HG03439 (cell line): ENCODE data around the gene LRPPRC.

Experiments
- ATAC-seq: cut with Tn5 transposase; IDR thresholded peaks from one replicate; pipeline ENCODE4 v1.9.1; 2021; ENCODE audit warnings: mild to moderate bottlenecking, moderate library complexity; ENCODE audit not compliant: unreplicated experiment

LRPPRC gene

DNA sequence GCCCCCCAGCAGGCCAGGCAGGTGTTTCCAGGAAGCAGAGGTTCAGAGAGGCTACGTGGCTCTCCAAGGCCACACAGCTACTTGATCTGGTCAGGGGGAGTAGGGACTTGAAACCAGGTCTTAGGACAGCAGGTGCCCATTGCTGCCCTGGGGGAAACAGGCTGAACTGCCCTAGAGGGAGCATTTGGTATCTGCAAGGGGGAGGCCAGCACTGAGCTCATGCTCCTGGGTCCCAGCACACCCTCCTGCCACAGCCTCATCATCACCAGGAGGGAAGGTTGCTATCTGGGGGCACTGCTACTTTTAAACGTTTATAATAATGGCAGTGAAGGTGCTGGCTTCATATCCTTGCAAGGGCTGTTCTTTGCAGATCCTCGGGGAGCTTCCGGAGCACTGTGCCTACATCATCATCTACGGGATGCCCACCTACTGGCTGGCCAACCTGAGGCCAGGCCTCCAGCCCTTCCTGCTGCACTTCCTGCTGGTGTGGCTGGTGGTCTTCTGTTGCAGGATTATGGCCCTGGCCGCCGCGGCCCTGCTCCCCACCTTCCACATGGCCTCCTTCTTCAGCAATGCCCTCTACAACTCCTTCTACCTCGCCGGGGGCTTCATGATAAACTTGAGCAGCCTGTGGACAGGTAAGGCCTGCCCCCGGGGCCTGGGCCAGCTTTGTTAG is 120.9 kb downstream of the LRPPRC start:
- no peak for ATAC-seq

DNA sequence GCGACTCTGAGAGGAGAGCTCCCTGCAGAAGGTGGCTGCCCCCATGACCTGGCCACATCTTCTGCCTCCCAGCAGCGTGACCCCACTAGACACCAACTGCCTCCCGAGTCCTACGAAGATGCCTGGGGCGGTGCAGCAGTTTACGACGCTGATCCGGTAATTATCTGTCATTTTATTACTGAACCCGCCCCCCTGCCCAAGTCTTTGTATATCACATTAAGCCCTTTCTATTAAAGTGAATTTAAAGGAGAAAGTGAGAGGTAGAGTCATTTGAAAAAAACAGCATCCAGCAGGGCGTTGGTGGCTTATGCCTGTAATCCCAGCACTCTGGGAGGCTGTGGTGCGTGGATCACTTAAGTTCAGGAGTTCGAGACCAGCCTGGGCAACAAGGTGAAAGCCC is 123.6 kb downstream of the LRPPRC start:
- no peak for ATAC-seq

DNA sequence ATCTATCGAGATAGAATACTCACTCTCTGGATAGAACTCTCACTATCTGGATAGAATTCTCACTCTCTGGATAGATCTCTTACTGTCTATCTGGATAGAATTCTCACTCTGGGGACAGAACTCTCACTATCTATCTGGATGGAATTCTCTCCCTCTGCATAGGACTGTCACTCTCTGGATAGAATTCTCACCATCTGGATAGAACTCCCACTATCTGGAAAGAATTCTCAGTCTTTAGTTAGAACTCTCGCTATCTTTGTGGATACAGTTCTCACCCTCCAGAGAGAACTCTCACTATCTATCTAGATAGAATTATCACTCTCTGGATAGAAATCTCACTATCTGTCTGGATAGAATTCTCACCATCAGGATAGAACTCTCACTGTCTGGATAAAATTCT is 140.5 kb downstream of the LRPPRC start:
- ATAC-seq, result no peak

DNA sequence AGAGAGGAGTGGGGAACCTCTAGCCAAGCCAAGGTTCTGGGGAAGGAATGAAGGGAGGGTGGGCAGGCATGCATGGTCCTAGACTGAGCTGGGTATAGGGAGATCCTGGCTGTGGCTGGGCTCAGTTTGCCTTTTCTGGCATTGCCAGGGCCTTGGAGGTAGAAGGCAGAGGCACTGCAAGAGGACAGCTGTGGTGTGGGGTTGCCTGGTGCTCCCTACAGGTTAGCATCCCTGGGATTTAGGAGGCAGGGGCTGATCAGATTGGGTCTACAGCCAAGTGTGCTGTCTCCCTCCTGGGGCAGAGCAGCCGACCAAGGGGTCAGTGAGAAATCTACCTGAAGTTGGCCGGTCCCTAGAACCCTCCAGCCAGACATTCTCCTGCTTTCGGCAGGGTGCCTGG is 141.1 kb downstream of the LRPPRC start:
- ATAC-seq, result no peak

DNA sequence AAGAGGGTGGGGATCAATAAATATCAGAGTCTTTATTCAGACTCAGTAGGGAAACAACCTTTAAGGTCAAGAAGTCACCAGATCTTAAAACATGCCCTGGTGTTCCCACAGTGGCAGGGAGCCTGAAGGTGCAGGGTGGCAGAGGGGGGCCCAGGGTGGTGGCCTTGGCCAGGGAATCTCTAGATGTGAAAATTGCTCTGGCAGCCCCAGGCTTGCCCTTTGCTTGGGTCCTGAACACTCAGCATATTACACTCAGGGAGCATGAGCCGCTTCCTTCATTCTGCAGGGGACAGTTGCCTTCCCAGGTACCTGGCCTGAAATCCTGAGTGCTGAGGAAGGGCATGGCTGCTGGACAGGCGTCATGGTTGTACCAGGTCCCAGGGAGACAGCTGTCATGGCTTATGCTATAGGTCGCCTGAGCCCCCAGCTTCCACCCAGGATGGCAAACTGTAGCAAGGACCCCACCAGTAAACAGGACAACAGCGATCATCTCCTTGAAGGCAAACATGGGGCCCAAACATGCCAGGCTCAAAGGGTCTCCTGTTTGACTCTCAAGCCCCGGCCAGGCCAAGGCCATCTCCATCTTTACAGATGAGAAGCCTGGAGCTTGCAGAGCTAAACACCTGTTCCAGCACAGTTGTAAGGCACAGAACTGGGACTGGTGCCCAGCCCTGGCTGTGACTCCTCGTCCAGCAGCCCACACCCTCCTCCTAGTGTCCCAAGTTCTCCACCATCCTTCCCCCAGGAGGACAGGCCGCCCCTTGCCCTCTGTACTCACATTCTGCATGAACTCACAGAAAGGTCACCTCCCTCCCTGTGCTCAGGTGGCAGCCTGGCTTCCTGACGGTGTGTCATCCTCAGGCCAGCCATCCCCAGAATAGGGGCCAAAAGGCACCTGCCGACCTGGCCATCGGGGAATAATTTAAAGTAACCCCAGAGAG is 142.4 kb downstream of the LRPPRC start:
- ATAC-seq, result no peak

DNA sequence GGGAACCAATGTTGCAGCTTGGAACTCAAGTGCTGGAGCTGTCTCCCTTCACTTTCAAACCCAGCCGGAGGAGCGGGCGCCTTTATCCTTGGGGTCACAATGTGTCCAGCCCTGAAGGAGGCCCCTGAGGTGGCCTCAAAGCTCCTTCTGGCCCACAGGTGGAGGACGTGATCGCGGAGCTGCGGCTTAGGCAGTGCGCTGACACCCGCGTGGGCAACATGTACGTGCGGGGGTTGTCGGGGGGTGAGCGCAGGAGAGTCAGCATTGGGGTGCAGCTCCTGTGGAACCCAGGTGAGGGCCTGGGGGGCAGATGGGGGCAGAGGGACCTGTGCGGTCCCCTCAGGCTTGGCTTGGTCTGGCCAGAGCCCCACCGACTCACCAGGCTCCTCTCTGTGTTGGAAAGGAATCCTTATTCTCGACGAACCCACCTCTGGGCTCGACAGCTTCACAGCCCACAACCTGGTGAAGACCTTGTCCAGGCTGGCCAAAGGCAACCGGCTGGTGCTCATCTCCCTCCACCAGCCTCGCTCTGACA is 143.5 kb downstream of the LRPPRC start:
- ATAC-seq, result no peak

DNA sequence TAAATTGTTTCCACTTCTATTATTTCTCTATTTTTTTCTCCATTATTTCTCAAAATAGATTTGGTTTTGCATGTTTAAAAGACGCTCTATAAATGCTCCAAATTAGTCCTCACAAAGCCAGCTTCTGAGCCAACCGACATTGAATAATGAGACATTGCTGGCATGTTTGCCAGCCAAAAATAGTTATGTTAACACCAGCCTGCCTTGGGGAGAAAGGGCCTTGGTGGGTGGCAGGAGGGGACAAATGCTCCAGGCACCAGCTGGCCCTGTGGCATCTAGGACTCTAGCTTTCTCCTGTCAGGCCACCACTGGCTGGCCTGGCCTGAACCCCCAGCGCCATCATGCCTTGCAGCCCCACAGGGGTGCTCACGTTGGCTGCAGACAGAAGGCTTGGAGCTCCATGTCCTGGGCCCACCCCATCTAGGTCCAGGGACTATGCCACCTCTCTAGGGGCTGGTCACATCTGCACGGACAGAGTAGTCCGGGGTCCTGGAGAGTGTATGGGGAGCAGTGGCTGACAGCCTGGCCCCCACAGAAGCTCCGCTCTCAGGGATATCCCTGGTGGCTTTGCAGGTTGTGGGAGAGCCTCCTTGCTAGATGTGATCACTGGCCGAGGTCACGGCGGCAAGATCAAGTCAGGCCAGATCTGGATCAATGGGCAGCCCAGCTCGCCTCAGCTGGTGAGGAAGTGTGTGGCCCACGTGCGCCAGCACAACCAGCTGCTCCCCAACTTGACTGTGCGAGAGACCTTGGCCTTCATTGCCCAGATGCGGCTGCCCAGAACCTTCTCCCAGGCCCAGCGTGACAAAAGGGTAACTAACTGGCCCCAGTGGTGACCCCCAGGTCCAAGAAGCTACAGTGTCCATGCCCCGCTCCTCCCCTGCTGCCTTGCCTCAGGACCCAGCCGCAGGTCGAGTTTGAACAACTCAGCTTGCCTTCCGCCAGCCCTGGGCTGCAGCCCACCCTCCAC is 144.5 kb downstream of the LRPPRC start:
- no peak for ATAC-seq

DNA sequence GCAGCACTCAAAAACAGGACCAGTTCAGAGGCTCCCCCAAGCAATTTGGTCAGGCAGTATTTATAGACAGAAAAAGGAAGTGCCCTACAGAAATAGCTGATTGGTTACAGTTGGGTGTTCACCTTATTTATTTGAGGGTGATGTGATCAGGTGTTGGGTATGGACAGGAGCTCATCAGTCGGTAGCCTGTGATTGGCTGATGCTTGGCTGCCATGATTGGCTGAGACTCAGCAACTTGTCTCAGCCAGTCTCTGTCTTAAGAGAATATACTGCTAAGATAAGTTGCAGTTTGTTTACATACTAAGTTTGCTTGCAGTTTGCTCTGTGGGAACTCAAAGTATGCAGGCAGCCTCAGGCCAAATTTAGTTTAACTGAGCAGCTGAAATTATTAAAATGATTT is 147.6 kb downstream of the LRPPRC start:
- ATAC-seq, result no peak

DNA sequence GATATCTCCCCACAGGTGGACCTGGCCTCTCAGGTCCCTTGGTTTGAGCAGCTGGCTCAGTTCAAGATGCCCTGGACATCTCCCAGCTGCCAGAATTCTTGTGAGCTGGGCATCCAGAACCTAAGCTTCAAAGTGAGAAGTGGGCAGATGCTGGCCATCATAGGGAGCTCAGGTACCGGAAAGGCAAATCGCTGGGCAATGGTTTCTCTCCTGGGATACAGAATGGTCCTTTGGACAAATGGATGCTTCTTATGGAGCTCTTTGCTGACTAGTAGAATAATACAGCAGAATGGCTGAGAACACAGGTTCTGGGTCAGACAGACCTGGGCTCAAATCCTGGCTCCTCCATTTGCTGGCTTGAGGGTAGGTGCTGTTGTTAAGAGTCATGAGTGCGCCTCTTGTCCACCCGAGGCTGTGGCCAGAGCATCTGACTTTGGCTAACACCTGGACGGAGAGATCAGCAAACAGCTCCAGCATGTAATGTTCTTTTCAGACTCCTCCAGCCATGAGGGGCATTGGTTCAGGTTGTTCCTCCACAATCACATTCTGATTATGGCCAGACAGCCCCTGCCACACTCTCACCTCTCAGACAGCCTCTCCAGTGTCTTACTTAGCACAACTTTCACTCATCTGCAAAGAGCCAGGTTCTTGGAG is 149.5 kb downstream of the LRPPRC start:
- no peak for ATAC-seq

DNA sequence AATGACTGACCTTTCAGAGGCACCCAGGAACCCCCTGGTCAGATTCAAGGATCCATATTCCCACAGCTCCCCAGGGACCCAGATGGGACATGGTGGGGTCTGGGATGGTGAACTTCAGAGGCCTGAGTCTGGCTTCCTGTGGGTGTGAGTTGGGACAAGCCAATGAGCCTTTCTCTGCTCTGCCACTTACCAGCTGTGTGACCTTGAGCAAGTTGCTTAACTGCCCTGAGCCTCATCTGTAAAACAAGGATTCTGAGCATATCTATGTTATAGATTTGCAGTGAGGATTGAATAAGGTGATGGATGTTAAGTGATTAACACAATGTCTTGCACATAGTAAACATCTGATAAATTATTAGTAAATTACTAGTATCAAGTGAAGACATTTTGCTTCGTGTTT is 150.6 kb downstream of the LRPPRC start:
- ATAC-seq, result no peak

DNA sequence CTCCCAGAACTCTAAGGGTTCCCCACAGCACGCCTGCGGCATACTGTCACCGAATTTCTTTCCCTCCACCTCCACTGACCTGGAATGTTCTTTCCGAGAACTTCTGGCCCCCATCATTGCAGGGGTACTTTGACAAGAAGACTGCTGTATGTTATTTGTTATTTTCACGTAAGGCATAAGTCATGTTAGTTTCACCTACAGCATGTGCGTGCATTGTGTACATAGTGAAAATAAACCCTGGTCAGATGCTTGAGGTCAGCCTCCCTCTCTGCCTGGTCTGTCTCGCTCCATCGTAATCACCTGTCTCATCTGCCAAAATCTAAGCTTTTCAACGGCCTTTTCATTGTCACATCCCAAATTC is 152.9 kb downstream of the LRPPRC start:
- no peak for ATAC-seq

DNA sequence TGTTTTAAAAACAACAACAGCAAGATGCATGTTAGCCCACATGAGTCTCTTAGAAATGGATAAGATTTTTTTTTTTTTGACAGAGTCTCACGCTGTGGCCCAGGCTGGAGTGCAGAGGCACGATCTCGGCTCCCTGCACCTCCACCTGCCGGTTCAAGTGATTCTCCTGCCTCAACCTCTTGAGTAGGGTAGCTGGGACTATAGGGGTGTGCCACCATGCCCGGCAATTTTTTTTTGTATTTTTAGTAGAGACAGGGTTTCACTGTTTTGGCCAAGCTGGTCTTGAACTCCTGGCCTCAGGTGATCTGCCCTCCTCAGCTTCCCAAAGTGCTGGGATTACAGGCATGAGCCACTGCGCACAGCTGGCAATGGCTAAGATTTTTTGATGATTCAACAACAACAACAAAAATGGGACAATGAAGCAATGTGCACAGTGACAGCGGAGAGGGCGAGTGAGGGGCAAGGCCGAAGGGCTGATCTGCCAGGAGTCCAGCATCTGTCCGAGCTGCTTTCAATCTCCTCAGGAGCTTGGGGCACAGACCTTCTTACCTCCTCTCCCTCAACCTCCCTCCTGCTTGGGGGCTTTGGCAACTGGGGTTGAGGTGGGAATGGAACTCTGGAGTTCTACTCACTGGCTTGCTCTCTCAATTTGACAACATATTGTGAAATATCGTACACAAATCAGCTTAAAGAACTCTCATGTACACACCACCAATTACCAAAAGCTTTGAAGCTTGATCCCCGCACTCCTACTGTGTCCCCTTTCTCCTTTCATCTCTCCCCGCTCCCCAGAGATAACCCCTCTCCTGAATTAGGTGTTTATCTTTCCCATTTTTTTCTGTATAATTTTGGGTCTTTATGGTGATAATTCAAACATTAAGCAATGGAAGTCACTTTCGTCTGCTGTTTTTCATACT is 153.6 kb downstream of the LRPPRC start:
- ATAC-seq, result no peak

DNA sequence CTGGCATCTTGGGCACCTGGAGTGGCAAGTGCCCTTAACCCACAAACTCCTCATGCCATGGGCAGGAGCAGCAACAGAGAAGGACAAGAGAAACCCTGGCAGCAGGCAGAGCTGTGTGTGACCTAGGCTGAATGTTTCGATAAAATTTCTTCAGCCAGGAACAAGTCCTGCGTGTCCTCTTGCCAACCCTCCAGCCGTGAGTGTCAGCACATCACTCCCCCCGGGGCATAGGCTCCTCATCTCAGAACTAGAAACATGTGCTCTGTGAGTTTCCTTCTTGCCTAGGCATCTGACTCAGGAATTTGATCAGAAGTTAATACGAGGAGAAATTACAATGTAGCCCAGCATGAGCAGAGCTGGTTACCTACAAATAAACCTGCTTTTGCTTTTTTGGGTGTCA is 154.8 kb downstream of the LRPPRC start:
- no peak for ATAC-seq

DNA sequence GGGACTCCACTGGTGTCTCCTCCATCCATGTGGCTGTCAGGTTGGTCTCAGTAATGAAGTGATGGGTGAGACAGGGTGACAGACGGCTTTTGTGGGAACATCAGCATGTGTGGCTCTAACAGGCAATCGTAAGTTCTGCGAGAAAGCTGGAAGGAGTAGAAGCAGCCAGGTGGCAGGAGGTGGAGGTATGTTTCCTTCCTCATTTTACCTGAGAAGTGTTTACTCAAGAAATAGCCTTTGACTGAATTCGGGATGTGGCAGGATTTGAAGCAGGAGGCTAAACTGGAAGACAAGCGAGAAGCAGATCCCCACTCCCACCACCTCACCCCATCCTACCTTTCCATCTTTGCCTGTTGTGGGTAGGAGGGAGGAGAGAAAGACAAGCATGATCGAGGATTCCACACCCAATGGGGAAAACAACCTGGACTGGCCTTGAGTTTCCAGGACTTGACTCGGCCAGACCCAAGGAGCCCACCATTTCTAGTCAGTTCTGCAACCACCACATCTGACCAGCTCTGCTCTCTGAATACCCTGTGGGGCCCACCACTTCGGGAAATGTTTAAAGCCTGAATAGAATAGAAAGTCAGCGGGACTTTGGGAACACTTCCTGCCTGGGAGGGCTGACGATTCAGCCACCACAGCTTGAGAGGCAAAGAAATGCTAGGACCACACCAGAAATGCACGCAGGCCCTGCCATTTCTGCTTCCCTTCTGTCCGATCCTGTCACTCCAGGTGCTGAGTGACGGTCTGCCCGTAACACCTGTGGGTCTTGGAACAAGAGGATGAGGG is 155.8 kb downstream of the LRPPRC start:
- no peak for ATAC-seq

DNA sequence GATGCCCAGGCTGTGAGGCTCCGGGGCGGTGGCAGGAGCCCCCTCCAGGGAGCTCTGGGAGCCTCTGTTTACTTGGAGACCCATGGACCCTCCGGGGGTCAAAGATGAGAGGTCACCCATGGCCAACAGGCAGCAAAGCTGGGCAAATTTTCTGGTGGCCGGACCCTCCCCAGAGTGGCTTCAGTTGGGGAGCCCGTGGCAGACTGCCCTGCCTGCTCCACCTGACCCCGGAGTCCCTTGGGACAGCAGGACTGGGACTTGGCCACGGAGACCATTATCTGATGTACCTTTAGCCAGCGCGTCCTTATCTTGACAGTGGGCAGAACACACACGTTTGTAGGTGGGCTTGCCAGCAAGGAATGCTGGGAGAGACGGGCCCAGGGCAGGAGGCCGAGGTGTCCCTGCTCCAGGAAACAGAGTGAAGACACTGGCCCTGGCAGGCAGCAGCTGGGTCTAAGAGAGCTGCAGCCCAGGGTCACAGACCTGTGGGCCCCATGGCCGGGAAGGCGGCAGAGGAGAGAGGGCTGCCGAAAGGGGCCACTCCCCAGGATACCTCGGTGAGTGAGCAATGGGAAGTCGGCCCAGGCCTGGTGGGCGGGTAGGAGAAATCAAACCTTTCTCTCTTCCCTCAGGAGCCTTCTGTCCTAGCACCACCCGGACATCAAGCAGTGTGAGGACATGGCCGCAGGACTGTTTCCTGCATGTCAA is 157.1 kb downstream of the LRPPRC start, which contains the start of the genes ABCG5 and ABCG8:
Gene ABCG5, minus strand, starts transcription at position 280 of the 708 bp plus-strand sequence. Its CDS starts 160 bp downstream, at position 120.
Gene ABCG8, plus strand, starts transcription at position 412 of the 708 bp plus-strand sequence. Its CDS starts 83 bp downstream, at position 495.
- no peak for ATAC-seq

DNA sequence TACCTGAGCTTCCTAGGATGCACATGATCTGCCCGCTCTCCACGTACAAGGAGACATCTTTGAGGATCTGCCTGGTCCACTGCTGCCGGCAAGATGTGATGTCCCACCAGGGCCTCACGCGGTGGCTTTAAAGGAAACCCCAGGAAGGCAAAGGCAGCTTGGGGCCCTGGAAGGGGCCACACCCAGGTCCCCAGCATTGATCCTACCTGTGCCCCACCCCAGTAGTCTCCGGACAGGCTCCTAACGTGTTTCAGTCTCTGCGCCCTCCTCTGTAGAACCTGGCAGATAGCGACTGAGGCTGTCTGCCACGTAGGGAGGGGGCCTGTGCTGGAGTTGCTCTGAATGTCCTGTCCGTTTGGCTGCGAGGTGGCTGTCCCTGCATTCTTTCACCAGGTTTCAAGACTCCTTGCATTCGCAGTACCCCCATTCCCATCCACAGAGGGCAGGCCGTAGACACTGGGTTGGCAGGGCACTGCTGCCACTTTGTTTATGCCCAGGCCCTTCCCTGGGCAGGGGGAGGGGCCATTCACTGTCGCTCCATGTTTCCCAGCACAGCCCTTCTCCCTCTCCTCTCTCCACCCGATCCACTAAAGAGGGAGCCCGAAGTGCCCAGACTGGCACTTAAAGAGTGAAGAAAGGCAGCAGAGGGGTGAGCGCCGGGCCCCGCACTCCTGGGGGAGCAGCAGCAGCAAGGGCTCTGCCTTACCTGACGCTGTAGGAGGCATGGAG is 157.8 kb downstream of the LRPPRC start:
- no peak for ATAC-seq

DNA sequence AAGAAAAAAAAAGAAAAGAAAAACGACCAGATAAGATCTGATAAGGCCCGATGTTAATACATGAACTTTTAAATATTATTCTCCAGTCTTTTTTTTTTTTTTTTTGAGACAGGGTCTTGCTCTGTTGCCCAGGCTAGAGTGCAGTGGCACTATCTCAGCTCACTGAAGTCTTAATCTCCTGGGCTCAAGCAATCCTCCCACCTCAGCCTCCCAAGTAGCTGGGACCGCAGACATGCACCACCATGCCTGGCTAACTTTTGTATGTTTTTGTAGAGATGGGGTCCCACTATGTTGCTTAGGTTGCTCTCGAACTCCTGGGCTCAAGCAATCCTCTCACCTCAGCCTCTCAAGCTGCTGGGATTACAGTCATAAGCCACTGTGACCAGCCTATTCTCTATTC is 158.8 kb downstream of the LRPPRC start:
- ATAC-seq, result no peak
